Measurements from ENCODE around the gene ARL4A.

DNA sequence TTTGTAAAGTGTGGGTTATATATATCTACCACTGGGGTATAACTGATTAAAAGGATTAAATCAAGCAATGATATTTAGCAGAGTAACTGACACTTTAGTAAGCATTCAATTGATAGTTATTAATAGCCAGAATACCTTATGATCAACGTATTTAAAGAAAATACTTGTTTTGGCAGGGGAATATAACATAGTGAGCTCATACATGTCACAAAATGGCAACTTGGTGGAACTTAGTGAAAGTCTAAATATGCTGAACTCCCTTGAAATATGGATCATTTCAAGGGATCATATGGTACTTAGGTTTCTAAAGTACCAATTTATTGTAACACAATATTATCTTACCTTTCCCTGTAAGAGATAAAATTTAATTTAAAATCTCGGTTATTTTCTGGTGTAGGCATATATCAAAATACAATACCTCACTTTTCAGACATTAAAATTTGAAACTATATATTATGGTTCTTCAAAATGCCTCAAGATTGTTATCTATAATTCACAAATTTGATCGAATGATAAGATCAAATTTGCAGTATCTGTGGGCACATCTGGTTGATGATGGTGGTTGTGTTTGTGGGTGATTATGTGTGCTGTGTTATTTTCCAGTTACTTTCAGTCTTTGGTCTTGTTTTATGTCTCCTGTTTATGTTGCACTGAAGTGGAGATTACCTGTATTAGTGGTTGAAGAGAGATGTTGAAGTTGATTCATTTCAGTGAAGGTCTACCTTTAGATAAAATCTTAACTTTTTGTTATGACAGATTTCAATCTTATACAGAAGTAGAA, 5.2 kb downstream of the ARL4A start:
- TF ChIP-seq, protein P1, sequence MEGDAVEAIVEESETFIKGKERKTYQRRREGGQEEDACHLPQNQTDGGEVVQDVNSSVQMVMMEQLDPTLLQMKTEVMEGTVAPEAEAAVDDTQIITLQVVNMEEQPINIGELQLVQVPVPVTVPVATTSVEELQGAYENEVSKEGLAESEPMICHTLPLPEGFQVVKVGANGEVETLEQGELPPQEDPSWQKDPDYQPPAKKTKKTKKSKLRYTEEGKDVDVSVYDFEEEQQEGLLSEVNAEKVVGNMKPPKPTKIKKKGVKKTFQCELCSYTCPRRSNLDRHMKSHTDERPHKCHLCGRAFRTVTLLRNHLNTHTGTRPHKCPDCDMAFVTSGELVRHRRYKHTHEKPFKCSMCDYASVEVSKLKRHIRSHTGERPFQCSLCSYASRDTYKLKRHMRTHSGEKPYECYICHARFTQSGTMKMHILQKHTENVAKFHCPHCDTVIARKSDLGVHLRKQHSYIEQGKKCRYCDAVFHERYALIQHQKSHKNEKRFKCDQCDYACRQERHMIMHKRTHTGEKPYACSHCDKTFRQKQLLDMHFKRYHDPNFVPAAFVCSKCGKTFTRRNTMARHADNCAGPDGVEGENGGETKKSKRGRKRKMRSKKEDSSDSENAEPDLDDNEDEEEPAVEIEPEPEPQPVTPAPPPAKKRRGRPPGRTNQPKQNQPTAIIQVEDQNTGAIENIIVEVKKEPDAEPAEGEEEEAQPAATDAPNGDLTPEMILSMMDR (IDR thresholded peaks at IDR 0.05): no peak
- TF ChIP-seq POLR2A (IDR thresholded peaks at IDR 0.05): no peak

Measured in vagina (tissue), 2 donors.